ENCODE data around the gene C10orf90. TPM values are rescaled to one million over a fixed set of nuclear protein-coding genes. Genes with fewer than 3 reads are reported as not detected.

C10orf90 gene
- total and polyA plus RNA-seq, 2 of the 8 experiments (the other 6 are each of a cell fraction or from before 2014, with no cell fraction given) = 0.21 TPM; not detected in 1

DNA sequence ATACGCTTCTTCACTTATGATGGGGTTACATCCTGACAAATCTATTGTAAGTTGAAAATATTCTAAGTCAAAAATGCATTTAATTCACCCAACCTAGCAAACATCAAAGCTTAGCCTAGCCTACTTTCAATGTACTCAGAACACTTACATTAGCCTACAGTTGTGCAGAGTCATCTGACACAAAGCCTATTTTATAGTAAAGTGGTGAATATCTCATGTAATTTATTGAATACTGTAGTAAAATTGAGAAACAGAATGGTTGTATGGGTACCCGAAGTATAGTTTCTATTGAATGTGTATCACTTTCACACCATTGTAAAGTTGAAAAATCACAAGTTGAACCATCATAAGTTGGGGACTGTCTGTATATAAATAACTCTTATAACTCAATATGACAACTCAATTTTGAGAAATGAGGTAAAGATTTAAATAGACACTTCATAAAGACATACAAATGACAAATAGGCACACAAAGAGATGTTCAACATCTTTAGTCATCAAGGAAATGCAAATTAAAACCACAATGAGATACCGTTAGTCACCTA lies 73.9 kb downstream of the C10orf90 start:
- ChIA-PET POLR2A (ENCODE audit: partially characterized antibody) (no interaction called here), CTCF (ENCODE audit: partially characterized antibody) (interaction anchor here (2.3 kb wide), 1 partner anchor 19 kb away, joined by 6 read pairs; no protein-coding TSS in a partner anchor)
- Histone ChIP-seq H2BK5ac (ENCODE audit: low read depth, low read length) (no peak overlapping the region), H3K27me3 (replicated peaks in 1 of 4; ENCODE audit: control insufficient read depth in 3 of 4, extremely low read depth in 1 of 4, insufficient read depth in 3 of 4, low read length in 3 of 4) (no peaks in the 10 kb centered on the region), H2BK12ac (ENCODE audit: low read depth, low read length) (no peak overlapping the region), H3K56ac (replicated peaks; ENCODE audit: insufficient read length, low read depth, low read length) (no peak overlapping the region), H3K4me3 (ENCODE audit: extremely low read depth in 1 of 4, insufficient read depth in 2 of 4, low read depth in 3 of 4, low read length in 4 of 4) (no peak overlapping the region), H3K9me3 (ENCODE audit: insufficient read depth in 2 of 2, low read depth in 1 of 2, low read length in 1 of 2) (no peaks in the 10 kb centered on the region), H3K4ac (replicated peaks; ENCODE audit: insufficient read length, low read depth, low read length) (no peak overlapping the region), H2BK20ac (ENCODE audit: low read length) (no peak overlapping the region), H3K4me2 (ENCODE audit: insufficient read depth in 1 of 2, low read depth in 2 of 2, low read length in 2 of 2) (no peak overlapping the region), H3K79me2 (ENCODE audit: control insufficient read depth in 1 of 2, insufficient read depth in 2 of 2, low read length in 2 of 2) (no peaks in the 10 kb centered on the region), H3K79me1 (ENCODE audit: low read depth, low read length) (no peaks in the 10 kb centered on the region), H2AK5ac (ENCODE audit: low read depth, low read length) (no peak overlapping the region), H2BK15ac (ENCODE audit: low read length) (no peak overlapping the region), H4K8ac (ENCODE audit: extremely low read depth, insufficient read depth, low read length) (no peak overlapping the region), H3K9ac (replicated peaks in 1 of 4; ENCODE audit: extremely low read depth in 1 of 4, low read depth in 3 of 4, low read length in 3 of 4) (no peak overlapping the region), H3K18ac (ENCODE audit: extremely low read depth, low read length) (no peak overlapping the region), H2AFZ (ENCODE audit: low read length) (no peak overlapping the region), H3K4me1 (replicated peaks in 1 of 4; ENCODE audit: control insufficient read depth in 3 of 4, insufficient read depth in 4 of 4, low read length in 3 of 4) (peaks cover 6 to 10% (median 9%) of the 10 kb centered on the region in 4 experiments), H3K23me2 (ENCODE audit: low read depth, low read length) (no peaks in the 10 kb centered on the region), H4K91ac (replicated peaks; ENCODE audit: insufficient read length, low read length) (no peak overlapping the region), H4K5ac (ENCODE audit: insufficient read length, low read depth, low read length) (no peak overlapping the region), H2BK120ac (replicated peaks; ENCODE audit: low read depth, low read length) (no peak overlapping the region), H3K23ac (ENCODE audit: insufficient read length) (no peak overlapping the region), H3K27ac (ENCODE audit: low read depth, low read length) (no peak overlapping the region), H4K20me1 (replicated peaks in 1 of 2; ENCODE audit: control insufficient read depth in 1 of 2, insufficient read depth in 2 of 2, low read length in 2 of 2) (no peaks in the 10 kb centered on the region), H3K14ac (ENCODE audit: insufficient read length) (no peak overlapping the region), H3K36me3 (ENCODE audit: control insufficient read depth in 2 of 4, insufficient read depth in 4 of 4, low read length in 3 of 4) (no peaks in the 10 kb centered on the region)
- 88% methylated on average over 3 of the region's 3 CpGs; no CpG with 5 or more reads in 1 of the 2 experiments for WGBS, 2 experiments (ENCODE audit: extremely low coverage in 1 of 2, insufficient coverage in 1 of 2, insufficient read length in 1 of 2, insufficient replicate concordance in 2 of 2, low coverage in 1 of 2, low lambda C conversion rate in 2 of 2, missing lambda C conversion rate in 1 of 2)
- TF ChIP-seq JUN (IDR thresholded peaks at IDR 0.05; ENCODE audit: low read depth, low read length) (no peak), CTBP2 (IDR thresholded peaks at IDR 0.05; ENCODE audit: borderline replicate concordance, insufficient read depth, insufficient read length, low read length) (no peak), SP2 (IDR thresholded peaks at IDR 0.05; ENCODE audit: low read length) (no peak), SIRT6 (IDR thresholded peaks at IDR 0.05; ENCODE audit: low read length) (no peak)
- FAIRE-seq = no peak
- DNase-seq (ENCODE audit: low read depth in 1 of 2, low spot score in 2 of 2) = no peak

All from H1 (cell line).